WTC11 (cell line): ENCODE results near the gene ZCCHC13.

Source experiments
- CTCF ChIP-seq: fragments of 200-600 bp; IDR thresholded peaks from 2 replicates; pipeline ENCODE4 v1.8.0; 2022; ENCODE audit warnings: antibody characterized with exemption
- JUN ChIP-seq: sonication (generic); formaldehyde crosslinking; IDR thresholded peaks from 2 replicates; pipeline ENCODE4 v1.8.0; 2023; ENCODE audit warnings: mild to moderate bottlenecking, missing genetic modification reagents
- MAX ChIP-seq: sonication (generic); formaldehyde crosslinking; IDR thresholded peaks from 2 replicates; pipeline ENCODE4 v1.8.0; 2022; ENCODE audit warnings: mild to moderate bottlenecking, missing genetic modification reagents
- PREB ChIP-seq: sonication (generic); formaldehyde crosslinking; IDR thresholded peaks from 2 replicates; pipeline ENCODE4 v1.8.1; 2022; ENCODE audit warnings: mild to moderate bottlenecking, missing genetic modification reagents, moderate library complexity, borderline replicate concordance
- TP53 ChIP-seq: sonication (generic); formaldehyde crosslinking; IDR thresholded peaks from 2 replicates; pipeline ENCODE4 v1.8.1; 2023; ENCODE audit warnings: mild to moderate bottlenecking, missing genetic modification reagents

- TF ChIP-seq CTCF = no peak
- TF ChIP-seq JUN = no peak
- TF ChIP-seq MAX (CRISPR knock-in tag) = no peak
- no peak for TF ChIP-seq PREB (CRISPR knock-in tag)
- TF ChIP-seq TP53 (CRISPR knock-in tag) = no peak
Measured at GRCh38 chrX:74291964-74292807, 11.8 kb upstream of the ZCCHC13 start.
